HG03196 (cell line): ENCODE results near the gene TERB1.

Source experiments
- ATAC-seq: cut with Tn5 transposase; IDR thresholded peaks from one replicate; pipeline ENCODE4 v1.9.1; 2021; ENCODE audit not compliant: unreplicated experiment

Gene TERB1

GRCh38 chr16:66750279-66751052, 50.9 kb downstream of the TERB1 start:
- no peak for ATAC-seq

GRCh38 chr16:66746682-66747081, 54.7 kb downstream of the TERB1 start:
- no peak for ATAC-seq

- no peak for ATAC-seq
Observed at GRCh38 chr16:66746048-66746447, 55.3 kb downstream of the TERB1 start.

GRCh38 chr16:66741950-66742808, 59.2 kb downstream of the TERB1 start:
- ATAC-seq, result no peak

GRCh38 chr16:66741169-66741900, 60.0 kb downstream of the TERB1 start:
- ATAC-seq, result no peak

GRCh38 chr16:66740533-66740932, 60.9 kb downstream of the TERB1 start:
- no peak for ATAC-seq

- no peak for ATAC-seq
Observed at GRCh38 chr16:66740010-66740409, 61.4 kb downstream of the TERB1 start.

- no peak for ATAC-seq
Observed at GRCh38 chr16:66735891-66736290, 65.5 kb downstream of the TERB1 start.

GRCh38 chr16:66731101-66731500, 70.3 kb downstream of the TERB1 start:
- no peak for ATAC-seq

GRCh38 chr16:66728804-66729203, 72.6 kb downstream of the TERB1 start:
- no peak for ATAC-seq

GRCh38 chr16:66728117-66728787, 73.1 kb downstream of the TERB1 start:
- no peak for ATAC-seq

GRCh38 chr16:66720766-66721165, 80.6 kb downstream of the TERB1 start:
- no peak for ATAC-seq

- no peak for ATAC-seq
Observed at GRCh38 chr16:66719246-66719645, 82.1 kb downstream of the TERB1 start.

- ATAC-seq, result no peak
Observed at GRCh38 chr16:66717776-66718175, 83.6 kb downstream of the TERB1 start.

GRCh38 chr16:66717112-66717675, 84.2 kb downstream of the TERB1 start:
- no peak for ATAC-seq

- ATAC-seq, result no peak
Observed at GRCh38 chr16:66714654-66715307, 86.6 kb downstream of the TERB1 start.

GRCh38 chr16:66714062-66714461, 87.3 kb downstream of the TERB1 start:
- no peak for ATAC-seq

- no peak for ATAC-seq
Observed at GRCh38 chr16:66713076-66713475, 88.3 kb downstream of the TERB1 start.

- no peak for ATAC-seq
Observed at GRCh38 chr16:66712512-66712911, 88.9 kb downstream of the TERB1 start.

- no peak for ATAC-seq
Observed at GRCh38 chr16:66711581-66711980, 89.8 kb downstream of the TERB1 start.
